WTC11 (cell line): Measurements from ENCODE around the gene C1orf174. TPM values are rescaled to one million over a fixed set of nuclear protein-coding genes. Genes with fewer than 3 reads are reported as not detected.

Experiments
- ATAC-seq: fragments of 200-7000 bp; cut with Tn5 transposase; 2 replicates; pipeline ENCODE4 v1.10.0; 2021; ENCODE audit warnings: mild to moderate bottlenecking, moderate library complexity
- CTCF ChIA-PET: fragments of 300-600 bp; sonication (Branson Sonifier 250); formaldehyde crosslinking; loops from one replicate; lab custom pipeline; 2021; ENCODE audit warnings: antibody characterized with exemption; lab: Charles Lee
- POLR2A ChIA-PET: fragments of 350-600 bp; sonication (Branson Sonifier 250); formaldehyde crosslinking; loops from one replicate; lab custom pipeline; 2021; ENCODE audit warnings: antibody characterized with exemption; lab: Charles Lee
- DNase-seq: peaks from one replicate; pipeline ENCODE4 v3.0.0; 2021; ENCODE audit warnings: low spot score
- H3K27ac Mint-ChIP-seq: 2 replicates; pipeline ENCODE4 v1.8.0; 2021; ENCODE audit warnings: mixed read lengths
- H3K27me3 Mint-ChIP-seq: 2 replicates; pipeline ENCODE4 v1.8.0; 2021; ENCODE audit warnings: low read depth, mild to moderate bottlenecking, moderate library complexity, mixed read lengths
- H3K36me3 Mint-ChIP-seq: 2 replicates; pipeline ENCODE4 v1.8.0; 2021; ENCODE audit warnings: mixed read lengths
- H3K4me1 Mint-ChIP-seq: 2 replicates; pipeline ENCODE4 v1.8.0; 2022; ENCODE audit warnings: mixed read lengths
- H3K4me3 Mint-ChIP-seq: 2 replicates; pipeline ENCODE4 v1.8.0; 2021; ENCODE audit warnings: mild to moderate bottlenecking, moderate library complexity, mixed read lengths
- H3K9me3 Mint-ChIP-seq: 2 replicates; pipeline ENCODE4 v1.8.0; 2021; ENCODE audit warnings: mixed read lengths
- AFF4 ChIP-seq: sonication (generic); formaldehyde crosslinking; IDR thresholded peaks from 2 replicates; pipeline ENCODE4 v1.8.1; 2023; ENCODE audit warnings: mild to moderate bottlenecking, missing genetic modification reagents, borderline replicate concordance
- ELF4 ChIP-seq: sonication (generic); formaldehyde crosslinking; IDR thresholded peaks from 2 replicates; pipeline ENCODE4 v1.8.1; 2022; ENCODE audit warnings: low read depth, mild to moderate bottlenecking, moderate library complexity, missing genetic modification reagents
- FOXK1 ChIP-seq: sonication (generic); formaldehyde crosslinking; IDR thresholded peaks from 2 replicates; pipeline ENCODE4 v1.8.0; 2022; ENCODE audit warnings: mild to moderate bottlenecking, moderate library complexity, missing genetic modification reagents
- GRHL2 ChIP-seq: fragments of 250-450 bp; sonication (Bioruptor Pico); IDR thresholded peaks from 2 replicates; pipeline ENCODE4 v1.8.0; 2022; ENCODE audit warnings: mild to moderate bottlenecking, moderate library complexity; ENCODE audit not compliant: insufficient replicate concordance, severe bottlenecking
- GTF2I ChIP-seq: fragments of 250-450 bp; sonication (Bioruptor Pico); conservative IDR thresholded peaks from 2 replicates; pipeline ENCODE4 v1.4.0; 2021; ENCODE audit warnings: mild to moderate bottlenecking
- HMGA2 ChIP-seq: fragments of 250-450 bp; sonication (Bioruptor Pico); IDR thresholded peaks from 2 replicates; pipeline ENCODE4 v1.4.0; 2021; ENCODE audit warnings: mild to moderate bottlenecking, moderate library complexity
- IRF2 ChIP-seq: sonication (generic); formaldehyde crosslinking; IDR thresholded peaks from 2 replicates; pipeline ENCODE4 v1.8.0; 2022; ENCODE audit warnings: low read depth, missing genetic modification reagents, borderline replicate concordance
- JUN ChIP-seq: sonication (generic); formaldehyde crosslinking; IDR thresholded peaks from 2 replicates; pipeline ENCODE4 v1.8.0; 2023; ENCODE audit warnings: mild to moderate bottlenecking, missing genetic modification reagents
- KAT7 ChIP-seq: sonication (generic); formaldehyde crosslinking; IDR thresholded peaks from 2 replicates; pipeline ENCODE4 v1.8.1; 2023; ENCODE audit warnings: missing genetic modification reagents, mild to moderate bottlenecking, borderline replicate concordance
- NFYB ChIP-seq: sonication (generic); formaldehyde crosslinking; conservative IDR thresholded peaks from 2 replicates; pipeline ENCODE4 v1.8.0; 2022; ENCODE audit warnings: low read depth, missing genetic modification reagents
- OVOL2 ChIP-seq: fragments of 250-450 bp; sonication (Bioruptor Pico); IDR thresholded peaks from 2 replicates; pipeline ENCODE4 v1.9.0; 2021; ENCODE audit warnings: mild to moderate bottlenecking, borderline replicate concordance
- PRDM15 ChIP-seq: sonication (generic); formaldehyde crosslinking; IDR thresholded peaks from 2 replicates; pipeline ENCODE4 v1.8.0; 2022; ENCODE audit warnings: missing genetic modification reagents
- PRRX2 ChIP-seq: fragments of 250-450 bp; sonication (Bioruptor Pico); IDR thresholded peaks from 2 replicates; pipeline ENCODE4 v1.8.0; 2021; ENCODE audit warnings: mild to moderate bottlenecking
- RELA ChIP-seq: sonication (generic); formaldehyde crosslinking; IDR thresholded peaks from 2 replicates; pipeline ENCODE4 v1.8.1; 2022; ENCODE audit warnings: missing genetic modification reagents, mild to moderate bottlenecking, borderline replicate concordance
- TEAD1 ChIP-seq: sonication (generic); formaldehyde crosslinking; IDR thresholded peaks from 2 replicates; pipeline ENCODE4 v1.8.0; 2022; ENCODE audit warnings: mild to moderate bottlenecking, missing genetic modification reagents
- ZNF121 ChIP-seq: sonication (generic); formaldehyde crosslinking; IDR thresholded peaks from 2 replicates; pipeline ENCODE4 v1.8.0; 2023; ENCODE audit warnings: missing genetic modification reagents
- ZNF219 ChIP-seq: sonication (generic); formaldehyde crosslinking; IDR thresholded peaks from 2 replicates; pipeline ENCODE4 v1.8.0; 2023; ENCODE audit warnings: missing genetic modification reagents, mild to moderate bottlenecking, borderline replicate concordance
- ZNF671 ChIP-seq: fragments of 250-450 bp; sonication (Bioruptor Pico); IDR thresholded peaks from 2 replicates; pipeline ENCODE4 v1.8.0; 2021; ENCODE audit warnings: mild to moderate bottlenecking
- ZSCAN18 ChIP-seq: fragments of 250-450 bp; sonication (Bioruptor Pico); IDR thresholded peaks from 2 replicates; pipeline ENCODE4 v2.1.2; 2022; ENCODE audit warnings: mild to moderate bottlenecking, moderate library complexity
- total RNA-seq: library from RNA; stranded (reverse); gene quantifications from 3 replicates; pipeline ENCODE4 v1.2.3, GENCODE V29; 2021
- TF ChIP-seq, protein P1 (sequence below): fragments of 250-450 bp; sonication (Bioruptor Pico); IDR thresholded peaks from 2 replicates; pipeline ENCODE4 v1.9.0; 2021; ENCODE audit warnings: moderate library complexity, mild to moderate bottlenecking, inconsistent platforms, borderline replicate concordance

Gene C1orf174
- total RNA-seq, 1 experiment from 2014 or later, result 24.2 TPM

DNA sequence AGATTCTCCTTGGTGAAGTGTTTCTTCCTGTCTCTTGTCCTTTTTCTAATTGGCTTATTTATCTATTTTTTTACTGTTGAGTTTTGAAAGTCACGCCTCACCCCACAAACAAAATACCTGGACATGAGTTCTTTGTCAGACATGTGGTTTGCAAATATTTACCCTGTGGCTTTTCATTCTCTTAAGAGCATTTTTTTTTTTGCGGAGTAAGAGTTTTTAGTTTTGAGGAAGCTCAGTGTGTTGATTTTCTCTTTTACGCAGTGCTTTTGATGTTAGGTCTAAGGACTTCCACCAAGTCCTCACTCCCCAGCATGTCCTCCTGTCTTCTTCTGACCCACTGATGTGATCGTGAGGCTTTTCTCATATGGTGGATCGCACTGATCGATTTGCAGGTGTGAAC, 35.2 kb downstream of the C1orf174 start:
- Mint-ChIP-seq H3K27me3 (no peaks in the 10 kb centered on the region), H3K36me3 (peaks cover 21% of the 10 kb centered on the region), H3K4me3 (no peak overlapping the region), H3K4me1 (no peaks in the 10 kb centered on the region), H3K27ac (no peak overlapping the region), H3K9me3 (peaks cover 11% of the 10 kb centered on the region)
- TF ChIP-seq ELF4 (CRISPR knock-in tag) (no peak), PRRX2 (CRISPR knock-in tag) (no peak), ZNF219 (CRISPR knock-in tag) (no peak), AFF4 (CRISPR knock-in tag) (no peak), ZSCAN18 (CRISPR knock-in tag) (no peak), GTF2I (CRISPR knock-in tag) (no peak), TEAD1 (no peak), IRF2 (CRISPR knock-in tag) (no peak), RELA (CRISPR knock-in tag) (no peak), ZNF121 (CRISPR knock-in tag) (no peak), FOXK1 (CRISPR knock-in tag) (no peak), JUN (no peak), HMGA2 (no peak), NFYB (CRISPR knock-in tag) (no peak), GRHL2 (CRISPR knock-in tag) (no peak), ZNF671 (CRISPR knock-in tag) (no peak), PRDM15 (CRISPR knock-in tag) (no peak), KAT7 (CRISPR knock-in tag) (no peak), OVOL2 (CRISPR knock-in tag) (no peak)
- TF ChIP-seq, protein P1, sequence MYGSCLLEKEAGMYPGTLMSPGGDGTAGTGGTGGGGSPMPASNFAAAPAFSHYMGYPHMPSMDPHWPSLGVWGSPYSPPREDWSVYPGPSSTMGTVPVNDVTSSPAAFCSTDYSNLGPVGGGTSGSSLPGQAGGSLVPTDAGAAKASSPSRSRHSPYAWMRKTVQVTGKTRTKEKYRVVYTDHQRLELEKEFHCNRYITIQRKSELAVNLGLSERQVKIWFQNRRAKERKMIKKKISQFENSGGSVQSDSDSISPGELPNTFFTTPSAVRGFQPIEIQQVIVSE, result no peak
- no peak for DNase-seq
- ATAC-seq, result no peak
- ChIA-PET POLR2A (no interaction called here), CTCF (no interaction called here)
